ENCODE results near the gene PTBP3. TPM values are rescaled to one million over a fixed set of nuclear protein-coding genes. Genes with fewer than 3 reads are reported as not detected.
"Not testable (repeated sequence)": the region's sequence is repeated elsewhere in the genome, so short reads cannot be mapped to it uniquely, and the experiment has no call there.

The PTBP3 gene
- total and polyA plus RNA-seq, 2 of the 13 experiments (the other 11 are each of a cell fraction or from before 2014, with no cell fraction given): 52.8 to 61.1 TPM

GRCh38 chr9:112374232-112374631 is 40.8 kb upstream of the PTBP3 start (continued):
- peak; percentile 45; the same call in 1 of the 2 replicates for TF ChIP-seq NCOR1 (IDR thresholded peaks at IDR 0.05; ENCODE audit: borderline replicate concordance, low read length)
- TF ChIP-seq ARNTL (CRISPR knock-in tag; IDR thresholded peaks at IDR 0.05): 0 out of 2 replicates have a peak, but pooled peaks have one; percentile 43
- TF ChIP-seq SOX13, SOX6 (IDR thresholded peaks at IDR 0.05): not testable (repeated sequence)
- peak in 1 of 2 experiments; percentile 86; a peak in 2 of 4 replicates for TF ChIP-seq SOX13 (CRISPR knock-in tag; conservative IDR thresholded peaks at IDR 0.05 in 1 of 2, IDR thresholded peaks at IDR 0.05 in 1 of 2)
- TF ChIP-seq CEBPG (CRISPR knock-in tag; IDR thresholded peaks at IDR 0.05): peak; percentile 68
- TF ChIP-seq SOX6 (CRISPR knock-in tag; IDR thresholded peaks at IDR 0.05): peak; percentile 89
- peak; percentile 87 for TF ChIP-seq ELF3 (CRISPR knock-in tag; IDR thresholded peaks at IDR 0.05)
- peak; percentile 39; the same call in 1 of the 2 replicates for TF ChIP-seq TARDBP (CRISPR knock-in tag; IDR thresholded peaks at IDR 0.05)
- peak; percentile 41; the same call in 1 of the 2 replicates for TF ChIP-seq MED13 (CRISPR knock-in tag; IDR thresholded peaks at IDR 0.05)
- TF ChIP-seq SIX4 (CRISPR knock-in tag; IDR thresholded peaks at IDR 0.05): peak; percentile 10; the same call in 1 of the 2 replicates
- TF ChIP-seq ZNF605 (CRISPR knock-in tag; IDR thresholded peaks at IDR 0.05): peak; percentile 46; the same call in 1 of the 2 replicates
- TF ChIP-seq SP5 (CRISPR knock-in tag; IDR thresholded peaks at IDR 0.05; ENCODE audit: borderline replicate concordance, low read depth): peak; percentile 77; the same call in 1 of the 2 replicates
- TF ChIP-seq GABPB1 (CRISPR knock-in tag; IDR thresholded peaks at IDR 0.05): peak; percentile 32; the same call in 1 of the 2 replicates
- peak; percentile 79 for TF ChIP-seq ZGPAT (CRISPR knock-in tag; IDR thresholded peaks at IDR 0.05)
- TF ChIP-seq PATZ1 (CRISPR knock-in tag; IDR thresholded peaks at IDR 0.05): peak; percentile 53; the same call in 1 of the 2 replicates
- TF ChIP-seq TCF7 (IDR thresholded peaks at IDR 0.05; ENCODE audit: low read depth): peak; percentile 33; the same call in 1 of the 2 replicates
- TF ChIP-seq MIER3 (CRISPR knock-in tag; IDR thresholded peaks at IDR 0.05; ENCODE audit: borderline replicate concordance): peak; percentile 74; the same call in 1 of the 2 replicates
- TF ChIP-seq PITX1 (CRISPR knock-in tag; IDR thresholded peaks at IDR 0.05): peak; percentile 92
- TF ChIP-seq RARA (CRISPR knock-in tag; IDR thresholded peaks at IDR 0.05): peak; percentile 69; the same call in 1 of the 2 replicates
- TF ChIP-seq HDAC1 (CRISPR knock-in tag; IDR thresholded peaks at IDR 0.05): peak; percentile 79; the same call in 1 of the 2 replicates
- TF ChIP-seq SOX5 (CRISPR knock-in tag; IDR thresholded peaks at IDR 0.05; ENCODE audit: borderline replicate concordance): peak; percentile 85
- TF ChIP-seq ZBTB3 (CRISPR knock-in tag; IDR thresholded peaks at IDR 0.05; ENCODE audit: borderline replicate concordance, low read depth): 0 out of 2 replicates have a peak, but pooled peaks have one; percentile 40
- TF ChIP-seq FOXP1 (IDR thresholded peaks at IDR 0.05): 0 out of 2 replicates have a peak, but pooled peaks have one; percentile 31
- TF ChIP-seq FOXP1 (CRISPR knock-in tag; IDR thresholded peaks at IDR 0.05): peak; percentile 63
- TF ChIP-seq ZNF574 (CRISPR knock-in tag; IDR thresholded peaks at IDR 0.05): 0 out of 2 replicates have a peak, but pooled peaks have one; percentile 41
- TF ChIP-seq TBX2 (CRISPR knock-in tag; IDR thresholded peaks at IDR 0.05; ENCODE audit: borderline replicate concordance): peak; percentile 93
